H1 (cell line): ENCODE results near the gene KRTAP3-2. TPM values are rescaled to one million over a fixed set of nuclear protein-coding genes. Genes with fewer than 3 reads are reported as not detected.

Experiments
- CTCF ChIA-PET: fragments of 300-600 bp; sonication (Branson Sonifier 250); formaldehyde crosslinking; loops from one replicate; lab custom pipeline; 2021; ENCODE audit not compliant: partially characterized antibody; lab: Charles Lee
- POLR2A ChIA-PET: fragments of 300-600 bp; sonication (Branson Sonifier 250); formaldehyde crosslinking; loops from one replicate; lab custom pipeline; 2021; ENCODE audit warnings: inconsistent platforms; ENCODE audit not compliant: partially characterized antibody; lab: Charles Lee
- DNase-seq, 2 experiments: peaks; one replicate each; pipeline versions ENCODE4 v3.0.0 to v3.0.0-alpha.2; 2010 to 2022; ENCODE audit warnings: low spot score in 2 of 2, low read depth in 1 of 2, mixed read lengths in 1 of 2
- FAIRE-seq: peaks from 2 replicates; lab custom pipeline; 2011; peaks lifted over from hg19 to GRCh38; lab: Jason Lieb, UNC
- H2AFZ ChIP-seq: 2 replicates; pipeline ENCODE4 v1.8.1; 2012; ENCODE audit warnings: low read length, inconsistent platforms
- H2AK5ac ChIP-seq: 2 replicates; pipeline ENCODE4 v1.6.1; 2013; ENCODE audit warnings: low read depth, low read length
- H2BK120ac ChIP-seq: replicated peaks from 2 replicates; pipeline ENCODE3; 2013; ENCODE audit warnings: low read depth, low read length, inconsistent platforms
- H2BK12ac ChIP-seq: 2 replicates; pipeline ENCODE4 v1.6.1; 2013; ENCODE audit warnings: low read depth, low read length
- H2BK15ac ChIP-seq: 2 replicates; pipeline ENCODE4 v1.6.1; 2013; ENCODE audit warnings: low read length
- H2BK20ac ChIP-seq: 2 replicates; pipeline ENCODE4 v1.6.1; 2013; ENCODE audit warnings: low read length
- H2BK5ac ChIP-seq: 2 replicates; pipeline ENCODE4 v1.6.1; 2013; ENCODE audit warnings: low read depth, low read length
- H3K14ac ChIP-seq: 2 replicates; pipeline ENCODE4 v1.6.1; 2013; ENCODE audit warnings: inconsistent platforms; ENCODE audit not compliant: insufficient read length
- H3K18ac ChIP-seq: 2 replicates; pipeline ENCODE4 v1.6.1; 2013; ENCODE audit warnings: low read length; ENCODE audit errors: extremely low read depth
- H3K23ac ChIP-seq: 2 replicates; pipeline ENCODE4 v1.6.1; 2013; ENCODE audit warnings: inconsistent platforms; ENCODE audit not compliant: insufficient read length
- H3K23me2 ChIP-seq: 2 replicates; pipeline ENCODE4 v1.6.1; 2013; ENCODE audit warnings: low read depth, low read length
- H3K27ac ChIP-seq: 2 replicates; pipeline ENCODE4 v1.6.1; 2011; ENCODE audit warnings: low read depth, low read length, inconsistent platforms
- H3K27me3 ChIP-seq, 4 experiments: replicated peaks in 1 of 4; 1 replicate in 1 of 4; 2 replicates in 3 of 4; pipeline versions ENCODE4 v1.6.1 to v1.8.1; 2011 to 2013; ENCODE audit warnings: low read length in 3 of 4, mild to moderate bottlenecking in 3 of 4, inconsistent platforms in 2 of 4, mixed read lengths in 2 of 4, moderate library complexity in 1 of 4; ENCODE audit not compliant: control insufficient read depth in 3 of 4, insufficient read depth in 3 of 4; ENCODE audit errors: extremely low read depth in 1 of 4
- H3K36me3 ChIP-seq, 4 experiments: 2 replicates each; pipeline versions ENCODE4 v1.6.1 to v1.8.1; 2011 to 2013; ENCODE audit warnings: mild to moderate bottlenecking in 4 of 4, low read length in 3 of 4, moderate library complexity in 2 of 4, control low read depth in 1 of 4, inconsistent platforms in 1 of 4; ENCODE audit not compliant: insufficient read depth in 4 of 4, control insufficient read depth in 2 of 4
- H3K4ac ChIP-seq: replicated peaks from 2 replicates; pipeline ENCODE3; 2013; ENCODE audit warnings: low read length, low read depth, mixed read lengths, inconsistent platforms; ENCODE audit not compliant: insufficient read length
- H3K4me1 ChIP-seq, 4 experiments: replicated peaks in 1 of 4; 1 replicate in 1 of 4; 2 replicates in 3 of 4; pipeline versions ENCODE4 v1.6.1 to v1.8.1; 2011 to 2013; ENCODE audit warnings: low read length in 3 of 4, inconsistent platforms in 2 of 4, mixed read lengths in 1 of 4; ENCODE audit not compliant: insufficient read depth in 4 of 4, control insufficient read depth in 3 of 4
- H3K4me2 ChIP-seq, 2 experiments: 2 replicates each; pipeline versions ENCODE4 v1.6.1 to v1.8.1; 2011 to 2013; ENCODE audit warnings: low read depth in 2 of 2, low read length in 2 of 2, control low read depth in 1 of 2, inconsistent platforms in 1 of 2, mild to moderate bottlenecking in 1 of 2; ENCODE audit not compliant: insufficient read depth in 1 of 2
- H3K4me3 ChIP-seq, 4 experiments: fragments of 200-600, 300-600 bp in 1 of 4; sonication (generic), shearing (Covaris generic), sonication (Bioruptor Twin) in 1 of 4; 2 replicates each; pipeline versions ENCODE4 v1.5.1 to v1.8.1; 2011 to 2016; ENCODE audit warnings: low read length in 4 of 4, low read depth in 3 of 4, control low read depth in 2 of 4, inconsistent platforms in 2 of 4, mild to moderate bottlenecking in 2 of 4, mixed read lengths in 1 of 4, moderate library complexity in 1 of 4; ENCODE audit not compliant: insufficient read depth in 2 of 4; ENCODE audit errors: extremely low read depth in 1 of 4
- H3K56ac ChIP-seq: replicated peaks from 2 replicates; pipeline ENCODE3; 2013; ENCODE audit warnings: low read depth, mild to moderate bottlenecking, mixed read lengths, low read length, inconsistent platforms; ENCODE audit not compliant: insufficient read length
- H3K79me1 ChIP-seq: 2 replicates; pipeline ENCODE4 v1.6.1; 2013; ENCODE audit warnings: low read depth, low read length, control low read depth
- H3K79me2 ChIP-seq, 2 experiments: 2 replicates each; pipeline versions ENCODE4 v1.6.1 to v1.8.1; 2012 to 2013; ENCODE audit warnings: low read length in 2 of 2, mild to moderate bottlenecking in 2 of 2, inconsistent platforms in 1 of 2; ENCODE audit not compliant: insufficient read depth in 2 of 2, control insufficient read depth in 1 of 2
- H3K9ac ChIP-seq, 4 experiments: replicated peaks in 1 of 4; 1 replicate in 1 of 4; 2 replicates in 3 of 4; pipeline versions ENCODE4 v1.6.1 to v1.8.1; 2011 to 2013; ENCODE audit warnings: low read depth in 3 of 4, low read length in 3 of 4, control low read depth in 2 of 4, mild to moderate bottlenecking in 2 of 4, moderate library complexity in 2 of 4, inconsistent platforms in 1 of 4; ENCODE audit errors: extremely low read depth in 1 of 4
- H3K9me3 ChIP-seq, 2 experiments: 2 replicates each; pipeline versions ENCODE4 v1.6.1 to v1.8.1; 2012 to 2013; ENCODE audit warnings: mild to moderate bottlenecking in 2 of 2, moderate library complexity in 2 of 2, control low read depth in 1 of 2, inconsistent platforms in 1 of 2, low read depth in 1 of 2, low read length in 1 of 2, mixed read lengths in 1 of 2; ENCODE audit not compliant: insufficient read depth in 2 of 2
- H4K20me1 ChIP-seq, 2 experiments: replicated peaks in 1 of 2; 2 replicates each; pipeline versions ENCODE3 to v1.8.1; 2011 to 2013; ENCODE audit warnings: inconsistent platforms in 2 of 2, low read length in 2 of 2, mild to moderate bottlenecking in 1 of 2; ENCODE audit not compliant: insufficient read depth in 2 of 2, control insufficient read depth in 1 of 2
- H4K5ac ChIP-seq: 2 replicates; pipeline ENCODE4 v1.6.1; 2013; ENCODE audit warnings: low read length, low read depth, mixed read lengths, inconsistent platforms; ENCODE audit not compliant: insufficient read length
- H4K8ac ChIP-seq: 2 replicates; pipeline ENCODE4 v1.8.0; 2013; ENCODE audit warnings: mild to moderate bottlenecking, moderate library complexity, low read length, inconsistent platforms; ENCODE audit not compliant: insufficient read depth; ENCODE audit errors: extremely low read depth
- H4K91ac ChIP-seq: replicated peaks from 2 replicates; pipeline ENCODE3; 2013; ENCODE audit warnings: low read length, mixed read lengths, inconsistent platforms; ENCODE audit not compliant: insufficient read length
- ASH2L ChIP-seq: fragments of 200-600, 300-600 bp; sonication (generic); IDR thresholded peaks from one replicate; pipeline ENCODE4 v1.7.1; 2017; ENCODE audit warnings: low read length
- EP300 ChIP-seq, 2 experiments: IDR thresholded peaks; 1 replicate in 1 of 2; 2 replicates in 1 of 2; pipeline ENCODE4 v1.6.1; 2011 to 2012; ENCODE audit warnings: low read depth in 2 of 2, low read length in 2 of 2, mild to moderate bottlenecking in 2 of 2, borderline replicate concordance in 1 of 2, inconsistent platforms in 1 of 2, moderate library complexity in 1 of 2
- KDM4A ChIP-seq: IDR thresholded peaks from one replicate; pipeline ENCODE4 v1.7.1; 2012; ENCODE audit warnings: low read depth, mild to moderate bottlenecking, moderate library complexity, low read length, inconsistent platforms; ENCODE audit not compliant: severe bottlenecking
- SP1 ChIP-seq: IDR thresholded peaks from 2 replicates; pipeline ENCODE4 v1.6.1; 2011; ENCODE audit warnings: low read depth, low read length
- TCF12 ChIP-seq: IDR thresholded peaks from 2 replicates; pipeline ENCODE4 v1.6.1; 2011; ENCODE audit warnings: low read depth, mild to moderate bottlenecking, low read length
- TEAD4 ChIP-seq: IDR thresholded peaks from 2 replicates; pipeline ENCODE4 v1.6.1; 2012; ENCODE audit warnings: low read depth, low read length, inconsistent platforms, mixed read lengths
- WGBS, 2 experiments: shearing (Covaris generic) in 1 of 2; methylation state at CpG; one replicate each; pipeline versions ENCODE4 v1.1.6 to v1.1.7; 2013 to 2015; ENCODE audit warnings: low lambda C conversion rate in 2 of 2, mixed read lengths in 2 of 2, inconsistent platforms in 1 of 2, low coverage in 1 of 2, missing lambda C conversion rate in 1 of 2; ENCODE audit not compliant: insufficient replicate concordance in 2 of 2, insufficient coverage in 1 of 2, insufficient read length in 1 of 2; ENCODE audit errors: extremely low coverage in 1 of 2, missing lambda C conversion rate in 1 of 2; 5-methylcytosine and 5-hydroxymethylcytosine counted together
- polyA plus RNA-seq, 7 experiments: library from polyadenylated mRNA; depleted of rRNA in 3 of 7; stranded (reverse) in 5 of 7; unstranded in 2 of 7; fragments of >200 nt in 5 of 7; fragments of 200-250 nt in 2 of 7; gene quantifications; 1 replicate in 5 of 7; 2 replicates in 1 of 7; 4 replicates in 1 of 7; pipeline versions ENCODE4 v1.2.1 to v1.2.3, GENCODE V29; 2011 to 2013; ENCODE audit warnings: missing spikeins in 2 of 7, mixed read lengths in 2 of 7
- total RNA-seq: library from RNA; stranded (reverse); fragmentation: NEBNext Ultra II Directional; extraction: Animal tissue kit (Norgen Biotek cat#: 25700); gene quantifications from 2 replicates; pipeline ENCODE4 v1.2.1, GENCODE V29; 2021

KRTAP3-2 gene
- total and polyA plus RNA-seq, 2 of the 8 experiments (the other 6 are each of a cell fraction or from before 2014, with no cell fraction given), result not detected

DNA sequence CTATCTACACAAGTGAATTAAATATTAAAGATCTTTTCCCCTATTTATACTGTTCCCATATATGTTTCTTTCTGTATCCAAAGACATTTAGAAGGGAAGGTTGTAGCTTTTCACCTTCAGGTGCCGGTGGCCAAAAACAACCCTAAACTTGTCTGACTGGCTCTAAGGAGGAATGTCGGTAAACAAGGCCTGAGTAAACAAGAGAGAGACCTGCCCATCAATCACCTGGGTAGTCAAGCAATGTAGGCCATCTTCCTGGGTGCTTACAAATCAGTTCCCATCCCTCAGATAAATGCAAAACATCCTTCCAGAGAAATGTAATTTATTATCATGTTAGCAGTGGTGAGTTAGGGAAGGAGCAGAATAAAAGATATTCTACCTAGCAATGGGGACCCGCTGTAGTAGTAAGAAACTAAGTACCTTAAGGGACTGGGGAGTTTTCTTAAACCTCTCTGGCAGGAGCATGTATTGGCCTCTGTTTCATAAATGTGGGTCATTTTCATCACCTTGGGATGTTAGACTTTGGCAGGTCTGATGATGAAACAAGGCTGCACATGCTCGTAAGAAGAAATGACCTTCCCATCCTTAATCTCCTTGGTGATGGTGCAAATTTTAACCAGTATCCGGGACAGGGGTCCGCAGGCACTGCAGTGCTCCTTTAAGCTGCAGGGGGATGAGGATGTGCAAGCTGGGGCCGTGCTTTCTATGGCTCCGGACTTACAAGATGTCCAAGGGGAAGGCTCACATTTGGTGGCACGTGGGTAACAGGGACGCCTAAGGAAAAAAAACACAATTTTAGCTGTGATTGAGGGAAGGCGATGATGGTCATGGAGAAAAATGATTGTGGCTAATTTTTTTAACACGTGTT lies 41.4 kb downstream of the KRTAP3-2 start:
- Histone ChIP-seq H3K9me3 (no peaks in the 10 kb centered on the region), H2BK15ac (no peak overlapping the region), H2AFZ (peak overlapping the region; percentile 81; the same call in 1 of the 2 replicates), H3K4me1 (peaks cover 0 to 7% (median 0%) of the 10 kb centered on the region in 4 experiments; a peak in 2 of 7 replicates), H3K4me2 (no peak overlapping the region), H4K20me1 (no peaks in the 10 kb centered on the region), H4K91ac (no peak overlapping the region), H3K9ac (no peak overlapping the region), H4K8ac (no peak overlapping the region), H3K18ac (no peak overlapping the region), H3K27me3 (no peaks in the 10 kb centered on the region), H3K36me3 (no peaks in the 10 kb centered on the region), H2BK5ac (no peak overlapping the region), H3K14ac (no peak overlapping the region), H4K5ac (no peak overlapping the region), H2BK20ac (no peak overlapping the region), H3K23ac (no peak overlapping the region), H2AK5ac (no peak overlapping the region), H3K23me2 (no peaks in the 10 kb centered on the region), H3K4me3 (no peak overlapping the region), H3K4ac (no peak overlapping the region), H3K79me2 (no peaks in the 10 kb centered on the region), H3K79me1 (no peaks in the 10 kb centered on the region), H3K27ac (no peak overlapping the region), H3K56ac (no peak overlapping the region), H2BK12ac (peak overlapping the region; percentile 0; the same call in 1 of the 2 replicates), H2BK120ac (no peak overlapping the region)
- FAIRE-seq (peak; percentile 13), DNase-seq (no peak)
- CTCF ChIA-PET, result interaction anchor here (1.3 kb wide), 1 partner anchor 9 kb away, joined by 4 read pairs; no protein-coding TSS in a partner anchor
- 87% methylated on average over 12 of the region's 12 CpGs; no CpG with 5 or more reads in 1 of the 2 experiments for WGBS, 2 experiments
- peak; percentile 80; the same call in 1 of the 2 replicates for TF ChIP-seq TEAD4
- TF ChIP-seq TCF12, result peak; percentile 56; the same call in 1 of the 2 replicates
- TF ChIP-seq KDM4A, result no peak
- TF ChIP-seq EP300 (IDR thresholded peaks at IDR 0.05; ENCODE audit: borderline replicate concordance in 1 of 2, low read depth in 2 of 2, low read length in 2 of 2), result peak in 1 of 2 experiments; percentile 51; a peak in 1 of 3 replicates
- peak; percentile 84 for TF ChIP-seq SP1
- TF ChIP-seq ASH2L, result peak; percentile 23
- POLR2A ChIA-PET, result interaction anchor here (1.1 kb wide), 1 partner anchor 22 kb away, joined by 4 read pairs; no protein-coding TSS in a partner anchor
